ENCODE measurements around the gene ERBB4.

DNA sequence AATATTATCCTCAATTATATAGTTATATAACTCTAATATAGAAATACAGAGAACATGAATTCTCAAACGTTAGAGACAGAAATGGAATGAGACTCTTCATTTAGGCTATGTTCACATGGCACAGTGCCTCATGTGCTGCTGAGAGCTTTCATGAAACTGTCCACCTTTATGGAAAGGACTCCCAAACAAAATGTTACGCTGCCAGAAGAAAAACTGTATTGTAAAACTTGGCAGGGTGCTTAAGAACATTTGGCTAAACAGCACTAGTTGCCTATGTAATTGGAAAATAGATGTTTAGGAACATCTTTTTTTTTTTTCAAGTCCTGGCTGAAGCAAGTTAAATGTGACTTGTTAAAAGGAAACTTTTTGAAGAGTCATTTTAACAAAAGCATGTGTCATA lies 396.0 kb downstream of the ERBB4 start:
- TF ChIP-seq, protein P1, sequence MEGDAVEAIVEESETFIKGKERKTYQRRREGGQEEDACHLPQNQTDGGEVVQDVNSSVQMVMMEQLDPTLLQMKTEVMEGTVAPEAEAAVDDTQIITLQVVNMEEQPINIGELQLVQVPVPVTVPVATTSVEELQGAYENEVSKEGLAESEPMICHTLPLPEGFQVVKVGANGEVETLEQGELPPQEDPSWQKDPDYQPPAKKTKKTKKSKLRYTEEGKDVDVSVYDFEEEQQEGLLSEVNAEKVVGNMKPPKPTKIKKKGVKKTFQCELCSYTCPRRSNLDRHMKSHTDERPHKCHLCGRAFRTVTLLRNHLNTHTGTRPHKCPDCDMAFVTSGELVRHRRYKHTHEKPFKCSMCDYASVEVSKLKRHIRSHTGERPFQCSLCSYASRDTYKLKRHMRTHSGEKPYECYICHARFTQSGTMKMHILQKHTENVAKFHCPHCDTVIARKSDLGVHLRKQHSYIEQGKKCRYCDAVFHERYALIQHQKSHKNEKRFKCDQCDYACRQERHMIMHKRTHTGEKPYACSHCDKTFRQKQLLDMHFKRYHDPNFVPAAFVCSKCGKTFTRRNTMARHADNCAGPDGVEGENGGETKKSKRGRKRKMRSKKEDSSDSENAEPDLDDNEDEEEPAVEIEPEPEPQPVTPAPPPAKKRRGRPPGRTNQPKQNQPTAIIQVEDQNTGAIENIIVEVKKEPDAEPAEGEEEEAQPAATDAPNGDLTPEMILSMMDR (IDR thresholded peaks at IDR 0.05): no peak
- TF ChIP-seq POLR2A (IDR thresholded peaks at IDR 0.05): no peak
- TF ChIP-seq EP300 (IDR thresholded peaks at IDR 0.05; ENCODE audit: low read depth): no peak
- no peak for TF ChIP-seq POLR2AphosphoS5 (IDR thresholded peaks at IDR 0.05)

Data from transverse colon (tissue), 4 donors.